T47D (cell line): ENCODE measurements around the gene CABLES1.

Experiments used
- DNase-seq, 2 experiments: peaks; one replicate each; pipeline versions ENCODE4 v3.0.0 to v3.0.0-alpha.2; 2011 to 2012; ENCODE audit warnings: low read depth in 1 of 2, low spot score in 1 of 2
- JUND ChIP-seq: IDR thresholded peaks from 2 replicates; pipeline ENCODE4 v1.6.1; 2012; ENCODE audit warnings: low read depth
- in situ Hi-C: cut with HindIII; loops from 2 replicates; pipeline ENCODE4 v1.10.0; 2016; ENCODE audit warnings: low sequenced_read_pairs, low pct_unique_long_range_greater_than_20kb

CABLES1 gene

GRCh38 chr18:23138471-23138870 is 3.2 kb downstream of the CABLES1 start:
- no peak for TF ChIP-seq JUND
- DNase-seq: no peak
- in situ Hi-C loops: no loop called here

GRCh38 chr18:23141104-23141999 is 6.1 kb downstream of the CABLES1 start:
- in situ Hi-C loops: no loop called here
- DNase-seq: no peak
- TF ChIP-seq JUND: no peak

GRCh38 chr18:23142251-23142929 is 7.1 kb downstream of the CABLES1 start:
- in situ Hi-C loops: no loop called here
- no peak for DNase-seq
- TF ChIP-seq JUND: no peak

GRCh38 chr18:23143016-23143814 is 7.9 kb downstream of the CABLES1 start:
- in situ Hi-C loops: no loop called here
- DNase-seq: no peak
- no peak for TF ChIP-seq JUND

GRCh38 chr18:23143815-23144261 is 8.6 kb downstream of the CABLES1 start:
- no peak for DNase-seq
- TF ChIP-seq JUND: no peak
- in situ Hi-C loops: no loop called here

- no peak for DNase-seq
- in situ Hi-C loops: no loop called here
- no peak for TF ChIP-seq JUND
Measured at GRCh38 chr18:23144640-23145039, 9.4 kb downstream of the CABLES1 start.

- no peak for TF ChIP-seq JUND
- no peak for DNase-seq
- in situ Hi-C loops: no loop called here
Measured at GRCh38 chr18:23145621-23146020, 10.3 kb downstream of the CABLES1 start.

GRCh38 chr18:23146861-23147469 is 11.7 kb downstream of the CABLES1 start:
- no peak for TF ChIP-seq JUND
- no peak for DNase-seq
- in situ Hi-C loops: no loop called here

- in situ Hi-C loops: no loop called here
- DNase-seq: no peak
- TF ChIP-seq JUND: no peak
Measured at GRCh38 chr18:23148382-23148781, 13.1 kb downstream of the CABLES1 start.

GRCh38 chr18:23149570-23149969 is 14.3 kb downstream of the CABLES1 start:
- no peak for TF ChIP-seq JUND
- in situ Hi-C loops: no loop called here
- DNase-seq: no peak

- in situ Hi-C loops: no loop called here
- no peak for TF ChIP-seq JUND
- DNase-seq: no peak
Measured at GRCh38 chr18:23151414-23152099, 16.3 kb downstream of the CABLES1 start.

GRCh38 chr18:23154030-23154429 is 18.7 kb downstream of the CABLES1 start:
- in situ Hi-C loops: no loop called here
- DNase-seq: no peak
- no peak for TF ChIP-seq JUND
